HG02970 (cell line): Measurements from ENCODE around the gene SLC34A3.
A peak's percentile ranks its signal among the peaks of the same experiment; 100 is the strongest.
"Not testable (repeated sequence)": the region's sequence is repeated elsewhere in the genome, so short reads cannot be mapped to it uniquely, and the experiment has no call there.

Source experiments
- ATAC-seq: cut with Tn5 transposase; IDR thresholded peaks from one replicate; pipeline ENCODE4 v1.9.1; 2021; ENCODE audit warnings: mild to moderate bottlenecking, moderate library complexity, moderate number of reproducible peaks; ENCODE audit not compliant: unreplicated experiment, low FRiP score

Gene SLC34A3

GRCh38 chr9:137228506-137228967 is 2.2 kb upstream of the SLC34A3 start:
- no peak for ATAC-seq

GRCh38 chr9:137228968-137229896 is 1.5 kb upstream of the SLC34A3 start:
- no peak for ATAC-seq

- no peak for ATAC-seq
Measured at GRCh38 chr9:137229903-137230704, 597 bp upstream of the SLC34A3 start.

DNA sequence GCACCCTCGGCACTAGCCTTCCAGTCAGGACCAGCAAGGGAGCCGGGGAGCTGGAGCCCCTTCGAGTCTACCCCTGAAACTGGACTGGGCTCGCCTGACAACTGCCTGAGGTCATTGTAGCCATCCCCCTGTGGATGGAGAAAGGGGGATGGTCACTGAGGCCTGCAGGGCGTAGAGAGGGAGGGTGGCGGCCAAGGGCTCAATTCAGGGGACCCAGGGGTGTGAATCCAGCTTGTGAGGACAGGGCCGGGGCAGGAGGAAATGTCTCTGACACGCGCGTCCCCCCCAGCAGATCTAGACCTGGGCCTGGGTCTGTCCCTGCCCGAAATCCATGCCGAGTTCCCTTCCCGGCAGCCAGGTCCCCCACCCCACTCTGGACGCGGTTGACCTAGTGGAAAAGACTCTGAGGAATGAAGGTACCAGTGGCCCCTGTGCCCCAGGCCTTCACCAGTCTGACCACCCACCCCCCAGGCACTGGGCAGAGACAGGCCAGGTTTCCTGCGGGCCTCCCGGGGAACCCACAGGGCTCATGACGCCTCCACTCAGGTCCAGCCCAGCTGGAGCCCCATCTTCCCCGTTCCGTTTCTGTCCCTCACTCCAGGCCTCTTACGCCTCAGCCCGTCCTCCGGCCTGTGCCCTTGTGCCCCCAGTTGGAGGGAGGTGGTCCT is 805 bp downstream of the SLC34A3 start:
- ATAC-seq = no peak

- no peak for ATAC-seq
Measured at GRCh38 chr9:137232101-137232500, 1.4 kb downstream of the SLC34A3 start.

DNA sequence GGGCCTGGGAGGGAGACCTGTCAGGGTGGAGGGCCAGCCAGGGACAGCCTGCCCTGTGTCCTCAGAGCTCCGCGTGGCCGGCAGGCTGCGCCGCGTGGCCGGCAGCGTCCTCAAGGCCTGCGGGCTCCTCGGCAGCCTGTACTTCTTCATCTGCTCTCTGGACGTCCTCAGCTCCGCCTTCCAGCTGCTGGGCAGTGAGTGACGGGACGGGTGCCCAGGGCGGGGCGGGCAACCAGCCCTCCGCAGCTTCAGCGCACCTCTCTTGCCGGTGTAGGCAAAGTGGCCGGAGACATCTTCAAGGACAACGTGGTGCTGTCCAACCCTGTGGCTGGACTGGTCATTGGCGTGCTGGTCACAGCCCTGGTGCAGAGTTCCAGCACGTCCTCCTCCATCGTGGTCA is 1.8 kb downstream of the SLC34A3 start:
- no peak for ATAC-seq

GRCh38 chr9:137233143-137233980 is 2.7 kb downstream of the SLC34A3 start:
- ATAC-seq = no peak

GRCh38 chr9:137234055-137234697 is 3.5 kb downstream of the SLC34A3 start:
- no peak for ATAC-seq

GRCh38 chr9:137234758-137235423 is 4.2 kb downstream of the SLC34A3 start:
- no peak for ATAC-seq

- ATAC-seq = no peak
Measured at GRCh38 chr9:137235424-137236237, 4.9 kb downstream of the SLC34A3 start.

DNA sequence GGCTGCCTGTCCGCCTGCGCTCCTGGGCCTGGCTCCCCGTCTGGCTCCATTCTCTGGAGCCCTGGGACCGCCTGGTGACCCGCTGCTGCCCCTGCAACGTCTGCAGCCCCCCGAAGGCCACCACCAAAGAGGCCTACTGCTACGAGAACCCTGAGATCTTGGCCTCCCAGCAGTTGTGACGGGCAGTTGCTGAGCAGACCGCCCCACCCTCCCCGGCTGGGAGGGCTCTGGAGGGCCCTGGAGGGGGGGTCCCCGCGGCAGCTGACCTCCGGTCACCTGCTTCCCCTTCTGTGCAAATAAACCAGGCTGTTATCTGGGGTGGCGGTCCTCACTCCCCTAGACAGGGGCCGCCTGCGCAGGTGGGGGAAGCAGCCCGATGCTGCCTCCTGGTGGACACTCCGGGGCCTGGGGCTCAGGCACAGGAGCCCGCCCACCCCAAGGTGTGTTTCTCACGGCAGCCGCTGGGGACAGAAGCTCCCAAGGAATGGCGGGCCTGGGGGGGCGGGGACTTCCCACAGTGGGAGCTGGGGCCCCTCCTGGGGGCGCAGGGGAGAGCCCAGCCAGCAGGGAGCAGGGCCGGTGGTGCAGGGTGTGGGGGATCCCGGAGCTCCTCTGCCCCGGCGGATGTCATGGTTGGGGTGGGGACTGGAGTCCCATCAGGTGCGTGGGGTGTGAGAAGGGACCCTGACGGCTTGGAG is 5.7 kb downstream of the SLC34A3 start:
- no peak for ATAC-seq

GRCh38 chr9:137236936-137237421 is 6.3 kb downstream of the SLC34A3 start:
- no peak for ATAC-seq

GRCh38 chr9:137237759-137238726 is 7.3 kb downstream of the SLC34A3 start:
- ATAC-seq = no peak

- ATAC-seq = not testable (repeated sequence)
Measured at GRCh38 chr9:137239541-137240200, 9.0 kb downstream of the SLC34A3 start.

GRCh38 chr9:137240318-137240840 is 9.7 kb downstream of the SLC34A3 start:
- ATAC-seq = peak; percentile 17
